GM12865 (cell line): ENCODE data around the gene DNAH8.
"Not testable (repeated sequence)": the region's sequence is repeated elsewhere in the genome, so short reads cannot be mapped to it uniquely, and the experiment has no call there.

ENCODE experiments used
- DNase-seq: peaks from one replicate; pipeline ENCODE4 v3.0.0; 2010; ENCODE audit warnings: low read depth
- H3K4me3 ChIP-seq: 2 replicates; pipeline ENCODE4 v1.5.1; 2011; ENCODE audit warnings: mild to moderate bottlenecking, low read depth, low read length, control low read depth
- CTCF ChIP-seq: IDR thresholded peaks from 2 replicates; pipeline ENCODE4 v1.5.1; 2011; ENCODE audit warnings: low read length, control low read depth, low read depth, inconsistent platforms; ENCODE audit not compliant: insufficient read depth; ENCODE audit errors: missing control alignments

Gene DNAH8

GRCh38 chr6:38906582-38906981 lies 191.5 kb downstream of the DNAH8 start:
- no peak for TF ChIP-seq CTCF
- DNase-seq: no peak
- no peak overlapping the region for H3K4me3 ChIP-seq

DNA sequence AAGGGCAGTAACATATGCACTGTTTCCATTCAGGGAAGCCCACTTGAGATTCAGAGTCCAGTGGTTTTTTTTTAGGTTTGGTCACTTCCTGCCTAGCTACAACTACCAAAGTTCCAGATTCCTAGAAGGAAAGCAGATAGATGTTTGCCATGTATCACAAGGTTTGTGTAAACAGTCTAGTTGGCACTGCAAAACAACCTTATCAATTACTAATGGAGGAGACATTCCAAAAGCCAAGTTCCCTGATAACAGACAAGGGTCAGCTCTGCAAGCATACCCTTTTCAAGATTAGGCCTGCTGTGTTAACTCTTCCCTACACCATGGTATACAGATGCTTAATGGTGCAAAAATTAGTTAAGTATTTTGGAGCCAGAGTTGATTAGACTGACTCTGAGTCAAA lies 192.2 kb downstream of the DNAH8 start:
- no peak overlapping the region for H3K4me3 ChIP-seq
- DNase-seq: no peak
- no peak for TF ChIP-seq CTCF

GRCh38 chr6:38909015-38909730 lies 194.1 kb downstream of the DNAH8 start:
- H3K4me3 ChIP-seq: no peak overlapping the region
- TF ChIP-seq CTCF: no peak
- DNase-seq: no peak

DNA sequence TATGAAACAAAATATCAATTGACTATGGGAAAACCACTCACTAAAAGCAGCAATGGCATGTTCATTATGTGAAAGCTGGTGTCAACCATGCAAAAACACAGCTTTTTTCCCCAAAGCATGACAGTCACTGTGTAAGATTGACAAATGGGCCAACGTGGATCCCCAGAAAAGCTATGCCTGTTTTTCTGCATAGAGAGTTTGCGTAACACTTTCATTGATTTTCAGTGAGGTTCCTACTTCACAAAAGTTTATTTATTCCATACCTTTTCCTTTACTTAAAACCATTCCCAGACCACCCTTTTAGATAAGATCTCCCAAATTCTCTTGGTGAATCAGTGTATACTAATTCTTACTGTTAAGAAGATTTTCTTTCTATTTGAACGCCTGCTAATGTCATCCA lies 195.1 kb downstream of the DNAH8 start:
- no peak overlapping the region for H3K4me3 ChIP-seq
- DNase-seq: no peak
- TF ChIP-seq CTCF: no peak

DNA sequence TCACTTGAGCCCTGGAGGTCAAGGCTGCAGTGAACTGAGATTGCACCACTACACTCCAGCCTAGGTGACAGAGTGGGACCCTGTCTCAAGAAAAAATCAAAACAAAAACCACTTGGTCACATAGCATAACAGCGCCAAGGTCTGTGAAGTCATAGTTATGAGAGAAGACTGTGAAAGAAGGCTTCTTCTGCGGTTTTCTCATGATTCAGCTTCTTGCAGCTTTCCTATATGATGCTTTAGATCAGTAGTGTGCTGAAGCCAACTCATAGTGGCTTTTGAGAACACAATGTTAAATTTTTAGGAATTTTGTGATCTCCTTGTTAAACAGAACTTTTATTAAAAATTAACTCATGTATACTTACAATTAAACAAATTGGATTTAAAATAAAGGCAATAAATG lies 197.3 kb downstream of the DNAH8 start:
- no peak overlapping the region for H3K4me3 ChIP-seq
- no peak for TF ChIP-seq CTCF
- peak; percentile 4 for DNase-seq

- no peak for TF ChIP-seq CTCF
- DNase-seq: no peak
- H3K4me3 ChIP-seq: no peak overlapping the region
These were observed 200.3 kb downstream of the DNAH8 start for GRCh38 chr6:38915205-38915925.

DNA sequence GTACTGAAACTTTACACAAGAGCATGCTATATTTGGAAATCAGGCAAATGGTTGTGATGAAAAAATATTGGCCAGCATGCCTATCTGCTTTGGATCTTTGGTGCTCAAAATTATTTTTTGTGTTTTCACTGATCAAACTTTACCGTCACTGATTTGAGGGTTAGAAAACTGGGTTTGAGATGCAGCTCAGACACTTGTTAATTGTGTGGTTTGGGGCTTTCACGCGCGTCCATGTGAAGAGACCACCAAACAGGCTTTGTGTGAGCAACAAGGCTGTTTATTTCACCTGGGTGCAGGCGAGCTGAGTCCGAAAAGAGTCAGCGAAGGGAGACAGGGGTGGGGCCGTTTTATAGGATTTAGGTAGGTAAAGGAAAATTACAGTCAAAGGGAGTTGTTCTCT lies 206.4 kb downstream of the DNAH8 start:
- not testable (repeated sequence) for DNase-seq, H3K4me3 ChIP-seq
